Spleen (tissue), 7 donors: ENCODE measurements around the gene IL25.

ENCODE experiments used
- CTCF ChIP-seq, 11 experiments: fragments of 200-600 bp in 7 of 11; fragments of 450-650 bp in 4 of 11; sonication (generic) in 4 of 11; IDR thresholded peaks in 8 of 11; conservative IDR thresholded peaks in 3 of 11; 1 replicate in 7 of 11; 2 replicates in 4 of 11; pipeline versions ENCODE4 v1.4.0 to v1.8.0; 2016 to 2021; ENCODE audit warnings: antibody characterized with exemption in 11 of 11, inconsistent platforms in 4 of 11, mild to moderate bottlenecking in 1 of 11
- POLR2A ChIP-seq, 3 donors: fragments of 450-650 bp; IDR thresholded peaks; one replicate each; pipeline ENCODE4 v1.5.1; 2017; ENCODE audit warnings: antibody characterized with exemption in 3 of 3, mild to moderate bottlenecking in 1 of 3
- POLR2AphosphoS5 ChIP-seq, 3 donors: sonication (generic); formaldehyde crosslinking; IDR thresholded peaks; one replicate each; pipeline ENCODE4 v1.5.1; 2017; ENCODE audit warnings: antibody characterized with exemption in 3 of 3
- donor health status: DM: no; HTN: no; CAD: no; lungs with moderate emphysema.
- donor health status: DM: no; HTN: no; CAD: no.
- donor health status: DM: no; HTN: no; CAD: no.

- TF ChIP-seq CTCF (IDR thresholded peaks at IDR 0.05 in 8 of 11, conservative IDR thresholded peaks at IDR 0.05 in 3 of 11) = no peak
- no peak for TF ChIP-seq POLR2AphosphoS5 (IDR thresholded peaks at IDR 0.05)
- no peak for TF ChIP-seq POLR2A (IDR thresholded peaks at IDR 0.05)
These were observed 3.1 kb downstream of the IL25 start for GRCh38 chr14:23375527-23376251.
